ENCODE results near the gene RRP1.

DNA sequence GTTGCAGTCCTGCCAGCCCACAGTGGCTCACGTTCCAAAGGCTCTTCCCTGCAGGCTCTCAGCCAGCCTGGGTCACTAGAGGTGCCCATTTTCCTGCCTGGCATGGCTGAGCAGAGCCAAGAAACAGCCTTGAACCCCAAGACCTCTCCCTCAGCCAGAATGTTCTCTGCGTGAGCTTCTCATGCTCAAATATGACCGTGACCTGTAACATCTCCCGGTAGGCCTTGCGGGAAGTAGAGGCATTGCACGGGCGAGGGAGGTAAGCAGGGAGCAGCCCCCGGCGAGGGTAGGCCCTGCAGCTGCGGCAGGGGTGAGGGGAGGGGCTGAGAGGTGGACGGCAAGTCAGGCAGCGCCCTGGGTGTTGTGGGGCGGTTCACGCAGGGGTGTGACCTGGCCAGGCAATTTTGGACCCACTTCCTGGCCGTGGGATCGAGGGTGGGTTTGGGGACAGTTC, 20.0 kb downstream of the RRP1 start:
- TF ChIP-seq, protein P1, sequence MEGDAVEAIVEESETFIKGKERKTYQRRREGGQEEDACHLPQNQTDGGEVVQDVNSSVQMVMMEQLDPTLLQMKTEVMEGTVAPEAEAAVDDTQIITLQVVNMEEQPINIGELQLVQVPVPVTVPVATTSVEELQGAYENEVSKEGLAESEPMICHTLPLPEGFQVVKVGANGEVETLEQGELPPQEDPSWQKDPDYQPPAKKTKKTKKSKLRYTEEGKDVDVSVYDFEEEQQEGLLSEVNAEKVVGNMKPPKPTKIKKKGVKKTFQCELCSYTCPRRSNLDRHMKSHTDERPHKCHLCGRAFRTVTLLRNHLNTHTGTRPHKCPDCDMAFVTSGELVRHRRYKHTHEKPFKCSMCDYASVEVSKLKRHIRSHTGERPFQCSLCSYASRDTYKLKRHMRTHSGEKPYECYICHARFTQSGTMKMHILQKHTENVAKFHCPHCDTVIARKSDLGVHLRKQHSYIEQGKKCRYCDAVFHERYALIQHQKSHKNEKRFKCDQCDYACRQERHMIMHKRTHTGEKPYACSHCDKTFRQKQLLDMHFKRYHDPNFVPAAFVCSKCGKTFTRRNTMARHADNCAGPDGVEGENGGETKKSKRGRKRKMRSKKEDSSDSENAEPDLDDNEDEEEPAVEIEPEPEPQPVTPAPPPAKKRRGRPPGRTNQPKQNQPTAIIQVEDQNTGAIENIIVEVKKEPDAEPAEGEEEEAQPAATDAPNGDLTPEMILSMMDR (conservative IDR thresholded peaks at IDR 0.05): no peak
- no peak for TF ChIP-seq ZFX (IDR thresholded peaks at IDR 0.05)

Data from C4-2B (cell line).